HCT116 (cell line): ENCODE measurements around the gene MEFV.

Experiments used
- CTCF ChIP-seq, 3 experiments: fragments of 200-600 bp in 1 of 3; sonication (generic) in 1 of 3; IDR thresholded peaks in 2 of 3; conservative IDR thresholded peaks in 1 of 3; 2 replicates each; pipeline ENCODE4 v1.5.1; 2012 to 2017; ENCODE audit warnings: low read depth in 2 of 3, low read length in 2 of 3, antibody characterized with exemption in 1 of 3, borderline replicate concordance in 1 of 3, control low read depth in 1 of 3, mild to moderate bottlenecking in 1 of 3, mixed read lengths in 1 of 3, mixed run types in 1 of 3, moderate library complexity in 1 of 3; ENCODE audit not compliant: insufficient read depth in 1 of 3
- MAX ChIP-seq: IDR thresholded peaks from 2 replicates; pipeline ENCODE4 v1.6.1; 2012
- ZFX ChIP-seq: fragments of 450-650 bp; IDR thresholded peaks from 2 replicates; pipeline ENCODE4 v1.6.1; 2017

DNA sequence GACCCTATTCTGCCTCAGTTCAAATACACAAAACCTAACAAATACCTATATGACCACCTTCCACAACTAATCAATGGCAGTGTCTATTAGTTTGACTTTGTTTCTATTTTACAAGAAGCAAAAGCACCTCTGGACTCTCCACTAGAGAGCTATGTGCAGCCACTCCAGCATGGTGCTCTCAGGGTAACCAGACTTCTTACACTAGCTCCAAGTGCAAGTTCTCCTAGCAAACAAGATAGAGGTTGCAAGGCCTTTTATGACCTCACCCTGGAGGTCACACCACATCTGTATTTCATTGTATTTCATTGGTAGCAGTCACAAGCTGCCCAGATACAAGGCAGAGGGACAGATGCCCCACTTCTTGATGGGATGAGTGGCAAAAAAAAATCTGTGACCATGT, 18.5 kb upstream of the MEFV start:
- TF ChIP-seq ZFX: no peak
- TF ChIP-seq CTCF (IDR thresholded peaks at IDR 0.05 in 2 of 3, conservative IDR thresholded peaks at IDR 0.05 in 1 of 3; ENCODE audit: borderline replicate concordance in 1 of 3, insufficient read depth in 1 of 3, low read depth in 2 of 3, low read length in 2 of 3): no peak
- no peak for TF ChIP-seq MAX
